ENCODE data around the gene DAPK1.

The DAPK1 gene

GRCh38 chr9:87612536-87612935 lies 114.9 kb downstream of the DAPK1 start:
- Histone ChIP-seq H3K36me3 (ENCODE audit: control insufficient read depth in 5 of 5, insufficient read depth in 5 of 5, low read length in 5 of 5) (peaks cover 0 to 7% (median 2%) of the 10 kb centered on the region in 5 donors), H3K4me1 (ENCODE audit: control insufficient read depth in 5 of 5, insufficient read depth in 5 of 5, low read length in 5 of 5) (peaks cover 0 to 21% (median 11%) of the 10 kb centered on the region in 5 donors), H3K9me3 (ENCODE audit: control insufficient read depth in 5 of 5, low read length in 5 of 5) (no peaks in the 10 kb centered on the region), H3K4me3 (ENCODE audit: low read depth in 1 of 5, low read length in 5 of 5) (no peak overlapping the region), H3K9ac (ENCODE audit: low read length in 5 of 5) (no peak overlapping the region), H3K27me3 (ENCODE audit: control insufficient read depth in 5 of 5, insufficient read depth in 4 of 5, low read length in 5 of 5) (no peaks in the 10 kb centered on the region), H3K27ac (ENCODE audit: low read depth, low read length) (no peak overlapping the region)

- no peak overlapping the region for H3K9ac ChIP-seq (ENCODE audit: low read length in 5 of 5)
Observed at GRCh38 chr9:87613265-87614111, 115.8 kb downstream of the DAPK1 start.

GRCh38 chr9:87614397-87614796 lies 116.7 kb downstream of the DAPK1 start:
- H3K9ac ChIP-seq (ENCODE audit: low read length in 5 of 5) = no peak overlapping the region
- peaks cover 0 to 4% (median 2%) of the 10 kb centered on the region in 5 donors for H3K36me3 ChIP-seq (ENCODE audit: control insufficient read depth in 5 of 5, insufficient read depth in 5 of 5, low read length in 5 of 5)
- no peaks in the 10 kb centered on the region for H3K27me3 ChIP-seq (ENCODE audit: control insufficient read depth in 5 of 5, insufficient read depth in 4 of 5, low read length in 5 of 5)
- no peak overlapping the region for H3K4me3 ChIP-seq (ENCODE audit: low read depth in 1 of 5, low read length in 5 of 5)
- H3K4me1 ChIP-seq (ENCODE audit: control insufficient read depth in 5 of 5, insufficient read depth in 5 of 5, low read length in 5 of 5) = peaks cover 0 to 21% (median 11%) of the 10 kb centered on the region in 5 donors
- no peaks in the 10 kb centered on the region for H3K9me3 ChIP-seq (ENCODE audit: control insufficient read depth in 5 of 5, low read length in 5 of 5)
- no peak overlapping the region for H3K27ac ChIP-seq (ENCODE audit: low read depth, low read length)

More at GRCh38 chr9:87613265-87614111, 115.8 kb downstream of the DAPK1 start:
- Histone ChIP-seq H3K9me3 (ENCODE audit: control insufficient read depth in 5 of 5, low read length in 5 of 5) (no peaks in the 10 kb centered on the region), H3K36me3 (ENCODE audit: control insufficient read depth in 5 of 5, insufficient read depth in 5 of 5, low read length in 5 of 5) (peaks cover 0 to 4% (median 2%) of the 10 kb centered on the region in 5 donors), H3K27ac (ENCODE audit: low read depth, low read length) (no peak overlapping the region), H3K4me3 (ENCODE audit: low read depth in 1 of 5, low read length in 5 of 5) (no peak overlapping the region), H3K27me3 (ENCODE audit: control insufficient read depth in 5 of 5, insufficient read depth in 4 of 5, low read length in 5 of 5) (no peaks in the 10 kb centered on the region), H3K4me1 (ENCODE audit: control insufficient read depth in 5 of 5, insufficient read depth in 5 of 5, low read length in 5 of 5) (peaks cover 0 to 21% (median 11%) of the 10 kb centered on the region in 5 donors)

- no peak overlapping the region for H3K9ac ChIP-seq (ENCODE audit: low read length in 5 of 5)
- H3K4me1 ChIP-seq (ENCODE audit: control insufficient read depth in 5 of 5, insufficient read depth in 5 of 5, low read length in 5 of 5) = peaks cover 0 to 21% (median 11%) of the 10 kb centered on the region in 5 donors
- no peaks in the 10 kb centered on the region for H3K9me3 ChIP-seq (ENCODE audit: control insufficient read depth in 5 of 5, low read length in 5 of 5)
- H3K4me3 ChIP-seq (ENCODE audit: low read depth in 1 of 5, low read length in 5 of 5) = no peak overlapping the region
- H3K27ac ChIP-seq (ENCODE audit: low read depth, low read length) = no peak overlapping the region
- peaks cover 0 to 8% (median 4%) of the 10 kb centered on the region in 5 donors for H3K36me3 ChIP-seq (ENCODE audit: control insufficient read depth in 5 of 5, insufficient read depth in 5 of 5, low read length in 5 of 5)
- H3K27me3 ChIP-seq (ENCODE audit: control insufficient read depth in 5 of 5, insufficient read depth in 4 of 5, low read length in 5 of 5) = no peaks in the 10 kb centered on the region
Observed at GRCh38 chr9:87615136-87615535, 117.5 kb downstream of the DAPK1 start.

- no peak overlapping the region for H3K9ac ChIP-seq (ENCODE audit: low read length in 5 of 5)
- H3K9me3 ChIP-seq (ENCODE audit: control insufficient read depth in 5 of 5, low read length in 5 of 5) = no peaks in the 10 kb centered on the region
- H3K36me3 ChIP-seq (ENCODE audit: control insufficient read depth in 5 of 5, insufficient read depth in 5 of 5, low read length in 5 of 5) = peaks cover 0 to 8% (median 4%) of the 10 kb centered on the region in 5 donors
- peaks cover 0 to 21% (median 11%) of the 10 kb centered on the region in 5 donors for H3K4me1 ChIP-seq (ENCODE audit: control insufficient read depth in 5 of 5, insufficient read depth in 5 of 5, low read length in 5 of 5)
- no peaks in the 10 kb centered on the region for H3K27me3 ChIP-seq (ENCODE audit: control insufficient read depth in 5 of 5, insufficient read depth in 4 of 5, low read length in 5 of 5)
- H3K27ac ChIP-seq (ENCODE audit: low read depth, low read length) = no peak overlapping the region
- no peak overlapping the region for H3K4me3 ChIP-seq (ENCODE audit: low read depth in 1 of 5, low read length in 5 of 5)
Observed at GRCh38 chr9:87615547-87616148, 118.0 kb downstream of the DAPK1 start.

GRCh38 chr9:87618226-87618625 lies 120.6 kb downstream of the DAPK1 start:
- Histone ChIP-seq H3K9ac (ENCODE audit: low read length in 5 of 5) (no peak overlapping the region), H3K27me3 (ENCODE audit: control insufficient read depth in 5 of 5, insufficient read depth in 4 of 5, low read length in 5 of 5) (no peaks in the 10 kb centered on the region), H3K4me1 (ENCODE audit: control insufficient read depth in 5 of 5, insufficient read depth in 5 of 5, low read length in 5 of 5) (peaks cover 0 to 21% (median 10%) of the 10 kb centered on the region in 5 donors), H3K27ac (ENCODE audit: low read depth, low read length) (no peak overlapping the region), H3K4me3 (ENCODE audit: low read depth in 1 of 5, low read length in 5 of 5) (no peak overlapping the region), H3K9me3 (ENCODE audit: control insufficient read depth in 5 of 5, low read length in 5 of 5) (no peaks in the 10 kb centered on the region), H3K36me3 (ENCODE audit: control insufficient read depth in 5 of 5, insufficient read depth in 5 of 5, low read length in 5 of 5) (peaks cover 0 to 5% (median 4%) of the 10 kb centered on the region in 5 donors)

- Histone ChIP-seq H3K36me3 (ENCODE audit: control insufficient read depth in 5 of 5, insufficient read depth in 5 of 5, low read length in 5 of 5) (peaks cover 0 to 5% (median 4%) of the 10 kb centered on the region in 5 donors), H3K4me1 (ENCODE audit: control insufficient read depth in 5 of 5, insufficient read depth in 5 of 5, low read length in 5 of 5) (peaks cover 0 to 14% (median 7%) of the 10 kb centered on the region in 5 donors), H3K9ac (ENCODE audit: low read length in 5 of 5) (no peak overlapping the region), H3K27ac (ENCODE audit: low read depth, low read length) (no peak overlapping the region), H3K27me3 (ENCODE audit: control insufficient read depth in 5 of 5, insufficient read depth in 4 of 5, low read length in 5 of 5) (no peaks in the 10 kb centered on the region), H3K9me3 (ENCODE audit: control insufficient read depth in 5 of 5, low read length in 5 of 5) (peaks cover 0 to 1% (median under 1%) of the 10 kb centered on the region in 5 donors), H3K4me3 (ENCODE audit: low read depth in 1 of 5, low read length in 5 of 5) (no peak overlapping the region)
Observed at GRCh38 chr9:87618931-87619330, 121.3 kb downstream of the DAPK1 start.

- Histone ChIP-seq H3K4me3 (ENCODE audit: low read depth in 1 of 5, low read length in 5 of 5) (no peak overlapping the region), H3K36me3 (ENCODE audit: control insufficient read depth in 5 of 5, insufficient read depth in 5 of 5, low read length in 5 of 5) (peaks cover 0 to 8% (median 4%) of the 10 kb centered on the region in 5 donors), H3K9ac (ENCODE audit: low read length in 5 of 5) (no peak overlapping the region), H3K4me1 (ENCODE audit: control insufficient read depth in 5 of 5, insufficient read depth in 5 of 5, low read length in 5 of 5) (peaks cover 0 to 10% (median 5%) of the 10 kb centered on the region in 5 donors), H3K27ac (ENCODE audit: low read depth, low read length) (no peak overlapping the region), H3K27me3 (ENCODE audit: control insufficient read depth in 5 of 5, insufficient read depth in 4 of 5, low read length in 5 of 5) (no peaks in the 10 kb centered on the region), H3K9me3 (ENCODE audit: control insufficient read depth in 5 of 5, low read length in 5 of 5) (peaks cover 0 to 4% (median 3%) of the 10 kb centered on the region in 5 donors)
Observed at GRCh38 chr9:87619346-87619745, 121.7 kb downstream of the DAPK1 start.

GRCh38 chr9:87620731-87621322 lies 123.2 kb downstream of the DAPK1 start:
- H3K27ac ChIP-seq (ENCODE audit: low read depth, low read length) = no peak overlapping the region
- peaks cover 0 to 4% (median 3%) of the 10 kb centered on the region in 5 donors for H3K9me3 ChIP-seq (ENCODE audit: control insufficient read depth in 5 of 5, low read length in 5 of 5)
- no peak overlapping the region for H3K9ac ChIP-seq (ENCODE audit: low read length in 5 of 5)
- H3K4me1 ChIP-seq (ENCODE audit: control insufficient read depth in 5 of 5, insufficient read depth in 5 of 5, low read length in 5 of 5) = peaks cover 0 to 5% (median 0%) of the 10 kb centered on the region in 5 donors
- no peak overlapping the region for H3K4me3 ChIP-seq (ENCODE audit: low read depth in 1 of 5, low read length in 5 of 5)
- H3K36me3 ChIP-seq (ENCODE audit: control insufficient read depth in 5 of 5, insufficient read depth in 5 of 5, low read length in 5 of 5) = peaks cover 0 to 14% (median 4%) of the 10 kb centered on the region in 5 donors
- H3K27me3 ChIP-seq (ENCODE audit: control insufficient read depth in 5 of 5, insufficient read depth in 4 of 5, low read length in 5 of 5) = no peaks in the 10 kb centered on the region
